ENCODE measurements around the gene NUDCD3. TPM values are rescaled to one million over a fixed set of nuclear protein-coding genes. Genes with fewer than 3 reads are reported as not detected.
A peak's percentile ranks its signal among the peaks of the same experiment; 100 is the strongest.

NUDCD3 gene
- total RNA-seq, 4 donors from 2014 or later = 54.3 to 101 (median 64.4) TPM

GRCh38 chr7:44491229-44491628 is 771 bp upstream of the NUDCD3 start:
- H3K27ac ChIP-seq = peak overlapping the region; percentile 91
- WGBS = 8% methylated on average over 3 of the region's 3 CpGs
- H3K36me3 ChIP-seq = no peaks in the 10 kb centered on the region
- no peaks in the 10 kb centered on the region for H3K9me3 ChIP-seq
- peaks cover 22% of the 10 kb centered on the region for H3K27me3 ChIP-seq
- DNase-seq (ENCODE audit: low spot score in 2 of 2) = no peak
- H3K4me1 ChIP-seq = peaks cover 35% of the 10 kb centered on the region
- H3K4me3 ChIP-seq = peak overlapping the region; percentile 86
- TF ChIP-seq POLR2A (IDR thresholded peaks at IDR 0.05) (no peak), CTCF (IDR thresholded peaks at IDR 0.05) (no peak)

- H3K4me1 ChIP-seq = peaks cover 46% of the 10 kb centered on the region
- peaks cover 16% of the 10 kb centered on the region for H3K27me3 ChIP-seq
- peak overlapping the region; percentile 86 for H3K4me3 ChIP-seq
- no peak for DNase-seq (ENCODE audit: low spot score in 2 of 2)
- H3K36me3 ChIP-seq = peaks cover 1% of the 10 kb centered on the region
- H3K9me3 ChIP-seq = no peaks in the 10 kb centered on the region
- H3K27ac ChIP-seq = peak overlapping the region; percentile 91
- 0% methylated on average over 15 of the region's 19 CpGs for WGBS
- TF ChIP-seq POLR2AphosphoS5 (IDR thresholded peaks at IDR 0.05) (no peak), EP300 (IDR thresholded peaks at IDR 0.05) (no peak), POLR2A (IDR thresholded peaks at IDR 0.05) (no peak), CTCF (IDR thresholded peaks at IDR 0.05) (no peak)
Observed at GRCh38 chr7:44489955-44490350, 505 bp downstream of the NUDCD3 start.

GRCh38 chr7:44488955-44489354 is 1.5 kb downstream of the NUDCD3 start:
- Histone ChIP-seq H3K27ac (no peak overlapping the region), H3K4me3 (peak overlapping the region; percentile 86), H3K9me3 (no peaks in the 10 kb centered on the region), H3K4me1 (peaks cover 48% of the 10 kb centered on the region), H3K36me3 (peaks cover 11% of the 10 kb centered on the region), H3K27me3 (peaks cover 7% of the 10 kb centered on the region)
- WGBS = 75% methylated on average over 3 of the region's 3 CpGs
- TF ChIP-seq CTCF (IDR thresholded peaks at IDR 0.05) (no peak), EP300 (IDR thresholded peaks at IDR 0.05) (no peak)
- no peak for DNase-seq (ENCODE audit: low spot score in 2 of 2)

- Histone ChIP-seq H3K27ac (no peak overlapping the region), H3K36me3 (peaks cover 34% of the 10 kb centered on the region), H3K4me1 (peaks cover 48% of the 10 kb centered on the region), H3K27me3 (no peaks in the 10 kb centered on the region), H3K4me3 (no peak overlapping the region), H3K9me3 (no peaks in the 10 kb centered on the region)
- 80% methylated on average over 1 of the region's 1 CpG for WGBS
- TF ChIP-seq POLR2A (IDR thresholded peaks at IDR 0.05) = no peak
- TF ChIP-seq EP300 (IDR thresholded peaks at IDR 0.05) = no peak
- no peak for TF ChIP-seq CTCF (IDR thresholded peaks at IDR 0.05)
- no peak for TF ChIP-seq POLR2AphosphoS5 (IDR thresholded peaks at IDR 0.05)
- DNase-seq (ENCODE audit: low spot score in 2 of 2) = no peak
Observed at GRCh38 chr7:44486693-44487092, 3.8 kb downstream of the NUDCD3 start.

- H3K4me3 ChIP-seq = no peak overlapping the region
- TF ChIP-seq EP300 (IDR thresholded peaks at IDR 0.05) = no peak
- TF ChIP-seq POLR2A (IDR thresholded peaks at IDR 0.05) = no peak
- no peak for TF ChIP-seq POLR2AphosphoS5 (IDR thresholded peaks at IDR 0.05)
- no peak for TF ChIP-seq CTCF (IDR thresholded peaks at IDR 0.05)
- WGBS = 88% methylated on average over 4 of the region's 4 CpGs
- peaks cover 41% of the 10 kb centered on the region for H3K36me3 ChIP-seq
- H3K27ac ChIP-seq = no peak overlapping the region
- no peaks in the 10 kb centered on the region for H3K9me3 ChIP-seq
- H3K27me3 ChIP-seq = no peaks in the 10 kb centered on the region
- peaks cover 48% of the 10 kb centered on the region for H3K4me1 ChIP-seq
- DNase-seq (ENCODE audit: low spot score in 2 of 2) = no peak
Observed at GRCh38 chr7:44486001-44486400, 4.5 kb downstream of the NUDCD3 start.

All from suprapubic skin (tissue), 4 donors.